H9 (cell line): ENCODE measurements around the gene BMP7. TPM values are rescaled to one million over a fixed set of nuclear protein-coding genes. Genes with fewer than 3 reads are reported as not detected.

ENCODE experiments used
- DNase-seq: peaks from one replicate; pipeline ENCODE4 v3.0.0-alpha.2; 2017
- H2AFZ ChIP-seq: one replicate; pipeline ENCODE4 v1.6.1; 2013; ENCODE audit warnings: mild to moderate bottlenecking, low read length, control low read depth, moderate library complexity
- H2AK5ac ChIP-seq: 2 replicates; pipeline ENCODE4 v1.6.1; 2013; ENCODE audit warnings: low read length, control low read depth, mixed read lengths; ENCODE audit not compliant: insufficient read length
- H2BK120ac ChIP-seq: one replicate; pipeline ENCODE4 v1.6.1; 2013; ENCODE audit warnings: low read depth, mild to moderate bottlenecking, low read length, control low read depth, inconsistent platforms; ENCODE audit not compliant: poor library complexity, severe bottlenecking
- H2BK12ac ChIP-seq: 2 replicates; pipeline ENCODE4 v1.6.1; 2013; ENCODE audit warnings: low read length, control low read depth, mixed read lengths, low read depth; ENCODE audit not compliant: insufficient read length
- H2BK15ac ChIP-seq: 2 replicates; pipeline ENCODE4 v1.6.1; 2013; ENCODE audit warnings: low read depth, low read length, control low read depth
- H2BK20ac ChIP-seq: one replicate; pipeline ENCODE4 v1.6.1; 2013; ENCODE audit warnings: low read depth, mild to moderate bottlenecking, low read length, control low read depth, inconsistent platforms; ENCODE audit not compliant: poor library complexity, severe bottlenecking
- H2BK5ac ChIP-seq: 2 replicates; pipeline ENCODE4 v1.6.1; 2013; ENCODE audit warnings: low read length, control low read depth, mixed read lengths; ENCODE audit not compliant: insufficient read length
- H3K14ac ChIP-seq: 2 replicates; pipeline ENCODE4 v1.6.1; 2013; ENCODE audit warnings: low read length, control low read depth; ENCODE audit not compliant: insufficient read depth
- H3K18ac ChIP-seq: 2 replicates; pipeline ENCODE4 v1.6.1; 2013; ENCODE audit warnings: low read depth, mild to moderate bottlenecking, mixed read lengths, low read length, control low read depth; ENCODE audit not compliant: insufficient read length
- H3K23ac ChIP-seq: 2 replicates; pipeline ENCODE4 v1.6.1; 2013; ENCODE audit warnings: low read length, control low read depth, mixed read lengths, low read depth; ENCODE audit not compliant: insufficient read length
- H3K23me2 ChIP-seq: 2 replicates; pipeline ENCODE4 v1.6.1; 2013; ENCODE audit warnings: low read depth, mild to moderate bottlenecking, mixed read lengths, low read length, control low read depth; ENCODE audit not compliant: insufficient read length, poor library complexity, severe bottlenecking
- H3K27ac ChIP-seq: 2 replicates; pipeline ENCODE4 v1.5.1; 2013; ENCODE audit warnings: low read length, control low read depth, mixed read lengths, low read depth; ENCODE audit not compliant: insufficient read length
- H3K27me3 ChIP-seq: 2 replicates; pipeline ENCODE4 v1.6.1; 2013; ENCODE audit warnings: low read length, control low read depth, inconsistent platforms; ENCODE audit not compliant: insufficient read depth
- H3K4ac ChIP-seq: 2 replicates; pipeline ENCODE4 v1.6.1; 2013; ENCODE audit warnings: low read depth, mild to moderate bottlenecking, control low read depth, inconsistent platforms, low read length, moderate library complexity
- H3K4me1 ChIP-seq: 2 replicates; pipeline ENCODE4 v1.6.1; 2013; ENCODE audit warnings: low read length, control low read depth, inconsistent platforms; ENCODE audit not compliant: insufficient read depth
- H3K4me2 ChIP-seq: 2 replicates; pipeline ENCODE4 v1.6.1; 2013; ENCODE audit warnings: low read length, control low read depth, mixed read lengths; ENCODE audit not compliant: insufficient read length, insufficient read depth
- H3K56ac ChIP-seq: 2 replicates; pipeline ENCODE4 v1.6.1; 2013; ENCODE audit warnings: low read depth, mild to moderate bottlenecking, mixed read lengths, low read length, control low read depth; ENCODE audit not compliant: insufficient read length
- H3K79me1 ChIP-seq: 2 replicates; pipeline ENCODE4 v1.6.1; 2013; ENCODE audit warnings: low read depth, mild to moderate bottlenecking, moderate library complexity, low read length, control low read depth, inconsistent platforms; ENCODE audit not compliant: insufficient read depth, poor library complexity, severe bottlenecking
- H3K79me2 ChIP-seq: 2 replicates; pipeline ENCODE4 v1.6.1; 2013; ENCODE audit warnings: low read length, control low read depth, inconsistent platforms; ENCODE audit not compliant: insufficient read depth
- H3K9ac ChIP-seq: 2 replicates; pipeline ENCODE4 v1.6.1; 2013; ENCODE audit warnings: low read length, control low read depth, mixed read lengths; ENCODE audit not compliant: insufficient read length; ENCODE audit errors: extremely low read depth
- H3K9me3 ChIP-seq: one replicate; pipeline ENCODE4 v1.6.1; 2013; ENCODE audit warnings: low read depth, low read length, inconsistent platforms; ENCODE audit not compliant: control insufficient read depth
- H3T11ph ChIP-seq: one replicate; pipeline ENCODE4 v1.6.1; 2013; ENCODE audit warnings: mild to moderate bottlenecking, low read length, control low read depth, inconsistent platforms
- H4K20me1 ChIP-seq: one replicate; pipeline ENCODE4 v1.6.1; 2013; ENCODE audit not compliant: control insufficient read depth, insufficient read length, insufficient read depth
- H4K5ac ChIP-seq: 2 replicates; pipeline ENCODE4 v1.6.1; 2013; ENCODE audit warnings: low read depth, mild to moderate bottlenecking, mixed read lengths, low read length, control low read depth; ENCODE audit not compliant: insufficient read length
- H4K8ac ChIP-seq: replicated peaks from 2 replicates; pipeline ENCODE4 v1.6.1; 2013; ENCODE audit warnings: low read length, control low read depth, mixed read lengths, low read depth; ENCODE audit not compliant: insufficient read length
- H4K91ac ChIP-seq: 2 replicates; pipeline ENCODE4 v1.6.1; 2013; ENCODE audit warnings: low read depth, mild to moderate bottlenecking, moderate library complexity, mixed read lengths, low read length, control low read depth; ENCODE audit not compliant: insufficient read length
- H3K27ac Mint-ChIP-seq, 3 experiments: 2 replicates in 2 of 3; 3 replicates in 1 of 3; pipeline ENCODE4 v1.8.0; 2020 to 2021; ENCODE audit warnings: mixed read lengths in 3 of 3, mild to moderate bottlenecking in 1 of 3, moderate library complexity in 1 of 3
- H3K27me3 Mint-ChIP-seq: 2 replicates; pipeline ENCODE4 v1.8.0; 2021; ENCODE audit warnings: low read depth, mild to moderate bottlenecking, moderate library complexity, mixed read lengths
- H3K36me3 Mint-ChIP-seq, 3 experiments: 2 replicates in 2 of 3; 3 replicates in 1 of 3; pipeline ENCODE4 v1.8.0; 2020 to 2021; ENCODE audit warnings: low read depth in 3 of 3, mixed read lengths in 3 of 3; ENCODE audit not compliant: insufficient read depth in 1 of 3
- H3K4me1 Mint-ChIP-seq, 2 experiments: 2 replicates each; pipeline ENCODE4 v1.8.0; 2020; ENCODE audit warnings: mixed read lengths in 2 of 2
- H3K4me3 Mint-ChIP-seq, 2 experiments: 2 replicates in 1 of 2; 3 replicates in 1 of 2; pipeline ENCODE4 v1.8.0; 2020 to 2021; ENCODE audit warnings: mild to moderate bottlenecking in 2 of 2, mixed read lengths in 2 of 2, moderate library complexity in 1 of 2
- H3K9me3 Mint-ChIP-seq, 2 experiments: 2 replicates in 1 of 2; 3 replicates in 1 of 2; pipeline ENCODE4 v1.8.0; 2020; ENCODE audit warnings: mild to moderate bottlenecking in 2 of 2, mixed read lengths in 2 of 2, moderate library complexity in 1 of 2
- WGBS: extraction: QIAGEN DNeasy Blood & Tissue Kit; methylation state at CpG from one replicate; pipeline ENCODE4 v1.1.7; 2013; ENCODE audit warnings: missing lambda C conversion rate, low lambda C conversion rate, mixed read lengths; ENCODE audit not compliant: insufficient read length; ENCODE audit errors: extremely low coverage; 5-methylcytosine and 5-hydroxymethylcytosine counted together
- total RNA-seq: library from RNA; stranded (reverse); gene quantifications from 2 replicates; pipeline ENCODE4 v1.2.1, GENCODE V29; 2021
- TF ChIP-seq, protein P1 (sequence below): fragments of 200-600 bp; sonication (generic); conservative IDR thresholded peaks from 3 replicates; pipeline ENCODE4 v1.8.0; 2021; ENCODE audit warnings: antibody characterized with exemption, mild to moderate bottlenecking

The BMP7 gene
- total RNA-seq, 1 experiment from 2014 or later: 17.7 TPM

DNA sequence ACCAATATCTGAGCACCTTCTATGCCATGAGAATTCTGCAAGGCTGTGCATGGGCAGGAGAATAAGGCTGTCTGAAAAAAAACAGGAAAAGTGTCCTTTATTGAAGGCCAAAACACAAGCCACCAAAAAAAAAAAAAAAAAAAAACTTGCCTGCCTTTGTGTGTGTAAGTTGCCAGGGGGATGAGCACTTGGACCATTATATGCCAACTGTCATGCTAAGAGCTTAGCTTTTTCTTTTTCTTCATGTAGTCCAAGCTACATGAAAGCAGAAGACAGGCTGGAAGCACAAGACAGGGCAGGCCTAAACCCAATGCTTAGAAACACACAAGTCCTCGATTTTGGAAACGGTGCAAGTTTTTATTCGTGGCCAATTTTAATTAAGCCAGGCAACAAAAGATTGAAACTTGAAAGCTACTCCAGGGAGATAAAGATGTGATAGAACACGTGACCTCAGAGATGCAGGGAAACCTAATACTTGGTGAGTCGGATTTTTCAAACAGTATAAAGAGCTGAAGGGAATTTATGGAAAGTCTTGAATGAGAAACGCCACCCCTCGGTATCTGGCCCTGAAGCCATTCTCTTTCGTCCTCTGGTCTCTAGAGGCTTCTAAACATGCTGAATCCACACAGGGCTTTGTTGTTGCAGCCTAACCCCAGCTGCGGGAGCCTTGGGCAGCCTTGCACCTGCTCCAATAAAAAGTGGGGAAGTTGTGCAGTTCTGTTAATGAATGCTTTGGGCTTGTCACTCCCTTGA lies 8.6 kb downstream of the BMP7 start:
- H3K4ac ChIP-seq: no peak overlapping the region
- H3K27ac ChIP-seq: no peak overlapping the region

More for the DNA sequence above, 8.6 kb downstream of the BMP7 start:
- no peaks in the 10 kb centered on the region for H3K79me1 ChIP-seq
- no CpG with 5 or more reads among the region's 9 CpGs for WGBS
- H3K36me3 Mint-ChIP-seq: no peaks in the 10 kb centered on the region; a peak in 1 of 7 replicates
- H3K23me2 ChIP-seq: no peaks in the 10 kb centered on the region
- TF ChIP-seq, protein P1, sequence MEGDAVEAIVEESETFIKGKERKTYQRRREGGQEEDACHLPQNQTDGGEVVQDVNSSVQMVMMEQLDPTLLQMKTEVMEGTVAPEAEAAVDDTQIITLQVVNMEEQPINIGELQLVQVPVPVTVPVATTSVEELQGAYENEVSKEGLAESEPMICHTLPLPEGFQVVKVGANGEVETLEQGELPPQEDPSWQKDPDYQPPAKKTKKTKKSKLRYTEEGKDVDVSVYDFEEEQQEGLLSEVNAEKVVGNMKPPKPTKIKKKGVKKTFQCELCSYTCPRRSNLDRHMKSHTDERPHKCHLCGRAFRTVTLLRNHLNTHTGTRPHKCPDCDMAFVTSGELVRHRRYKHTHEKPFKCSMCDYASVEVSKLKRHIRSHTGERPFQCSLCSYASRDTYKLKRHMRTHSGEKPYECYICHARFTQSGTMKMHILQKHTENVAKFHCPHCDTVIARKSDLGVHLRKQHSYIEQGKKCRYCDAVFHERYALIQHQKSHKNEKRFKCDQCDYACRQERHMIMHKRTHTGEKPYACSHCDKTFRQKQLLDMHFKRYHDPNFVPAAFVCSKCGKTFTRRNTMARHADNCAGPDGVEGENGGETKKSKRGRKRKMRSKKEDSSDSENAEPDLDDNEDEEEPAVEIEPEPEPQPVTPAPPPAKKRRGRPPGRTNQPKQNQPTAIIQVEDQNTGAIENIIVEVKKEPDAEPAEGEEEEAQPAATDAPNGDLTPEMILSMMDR: no peak
- no peaks in the 10 kb centered on the region for H4K20me1 ChIP-seq
- no peak overlapping the region for H2BK12ac ChIP-seq
- H4K8ac ChIP-seq: no peak overlapping the region
- no peak overlapping the region for H2BK20ac ChIP-seq
- peaks cover 7% of the 10 kb centered on the region; the same call in 1 of the 2 replicates for H3K27me3 ChIP-seq
- H3K4me1 ChIP-seq: peaks cover 20% of the 10 kb centered on the region
- H3K9me3 Mint-ChIP-seq: no peaks in the 10 kb centered on the region
- no peak overlapping the region for H3K9ac ChIP-seq
- no peak overlapping the region for H2AFZ ChIP-seq
- no peak overlapping the region for H2BK120ac ChIP-seq
- no peak overlapping the region for H3K18ac ChIP-seq
- no peak overlapping the region for H3K56ac ChIP-seq
- no peak overlapping the region for H2BK5ac ChIP-seq
- no peak overlapping the region for H3K14ac ChIP-seq
- no peak overlapping the region for H3K4me3 Mint-ChIP-seq
- no peaks in the 10 kb centered on the region for H3K79me2 ChIP-seq
- no peak overlapping the region for H3T11ph ChIP-seq
- no peak overlapping the region for H2BK15ac ChIP-seq
- DNase-seq: no peak
- peaks cover 65 to 71% of the 10 kb centered on the region in 2 experiments for H3K4me1 Mint-ChIP-seq
- H3K23ac ChIP-seq: no peak overlapping the region
- H4K5ac ChIP-seq: no peak overlapping the region
- no peaks in the 10 kb centered on the region for H3K9me3 ChIP-seq
- H4K91ac ChIP-seq: no peak overlapping the region
- no peak overlapping the region for H2AK5ac ChIP-seq
- no peak overlapping the region for H3K4me2 ChIP-seq
- peaks cover 8% of the 10 kb centered on the region for H3K27me3 Mint-ChIP-seq
- no peak overlapping the region for H3K27ac Mint-ChIP-seq
